Prostate gland (tissue), 2 donors: Measurements from ENCODE around the gene SLC47A1. TPM values are rescaled to one million over a fixed set of nuclear protein-coding genes. Genes with fewer than 3 reads are reported as not detected.
"Not testable (repeated sequence)": the region's sequence is repeated elsewhere in the genome, so short reads cannot be mapped to it uniquely, and the experiment has no call there.

Experiments used
- DNase-seq: peaks from one replicate; pipeline ENCODE4 v3.0.0-alpha.2; 2019; ENCODE audit warnings: low spot score
- H3K27ac ChIP-seq, 2 donors: fragments of 200-600 bp; sonication (generic); 2 replicates each; pipeline ENCODE4 v1.5.1; 2017 to 2019
- H3K27me3 ChIP-seq: fragments of 200-600 bp; sonication (generic); replicated peaks from 2 replicates; pipeline ENCODE4 v1.5.1; 2019; ENCODE audit not compliant: insufficient read depth
- H3K36me3 ChIP-seq, 2 donors: fragments of 200-600 bp; sonication (generic); 1 replicate in 1 of 2; 2 replicates in 1 of 2; pipeline versions ENCODE4 v1.5.1 to v1.8.1; 2017 to 2019
- H3K4me1 ChIP-seq: fragments of 200-600 bp; sonication (generic); replicated peaks from 2 replicates; pipeline ENCODE4 v1.5.1; 2019
- H3K4me3 ChIP-seq, 2 donors: fragments of 200-600 bp; sonication (generic); 2 replicates each; pipeline ENCODE4 v1.5.1; 2017 to 2019
- H3K9me3 ChIP-seq: fragments of 200-600 bp; sonication (generic); 2 replicates; pipeline ENCODE4 v1.5.1; 2017
- CTCF ChIP-seq, 4 experiments: fragments of 200-600 bp in 2 of 4; fragments of 450-650 bp in 2 of 4; sonication (generic) in 2 of 4; IDR thresholded peaks; 1 replicate in 3 of 4; 2 replicates in 1 of 4; pipeline ENCODE4 v1.5.1; 2016 to 2019; ENCODE audit warnings: antibody characterized with exemption in 4 of 4, mild to moderate bottlenecking in 2 of 4, moderate library complexity in 2 of 4
- POLR2A ChIP-seq: fragments of 450-650 bp; IDR thresholded peaks from one replicate; pipeline ENCODE4 v1.6.1; 2016; ENCODE audit warnings: antibody characterized with exemption, mild to moderate bottlenecking
- POLR2AphosphoS5 ChIP-seq: sonication (generic); formaldehyde crosslinking; IDR thresholded peaks from one replicate; pipeline ENCODE4 v1.6.1; 2017; ENCODE audit warnings: antibody characterized with exemption
- WGBS: methylation state at CpG from one replicate; pipeline ENCODE4 v1.1.5; 2018; 5-methylcytosine and 5-hydroxymethylcytosine counted together
- intact Hi-C: fragments of 100-400 bp; cut with DNase I; formaldehyde crosslinking; loops from one replicate; pipeline ENCODE4 v1.14.2; 2022
- total RNA-seq, 2 donors: library from RNA; depleted of rRNA; stranded (reverse); fragments of >200 nt; gene quantifications; one replicate each; pipeline ENCODE4 v1.1.0, GENCODE V29; 2016

Gene SLC47A1
- total RNA-seq, 2 donors from 2014 or later: 4.5 to 20.0 TPM

- no peak for TF ChIP-seq POLR2A
- no peak for TF ChIP-seq CTCF (IDR thresholded peaks at IDR 0.05)
- TF ChIP-seq POLR2AphosphoS5: no peak
- intact Hi-C loops: no loop called here
- WGBS: 83% methylated on average over 9 of the region's 9 CpGs
Observed at GRCh38 chr17:19523690-19524089, 10.0 kb upstream of the SLC47A1 start.

GRCh38 chr17:19526950-19527349 is 6.7 kb upstream of the SLC47A1 start:
- DNase-seq, H3K27me3 ChIP-seq, H3K36me3 ChIP-seq, intact Hi-C loops, H3K27ac ChIP-seq, H3K4me1 ChIP-seq, H3K4me3 ChIP-seq, H3K9me3 ChIP-seq: not testable (repeated sequence)
- 95% methylated on average over 4 of the region's 4 CpGs for WGBS

More at GRCh38 chr17:19523690-19524089, 10.0 kb upstream of the SLC47A1 start:
- Histone ChIP-seq H3K27ac (no peak overlapping the region), H3K9me3 (no peaks in the 10 kb centered on the region), H3K27me3 (no peaks in the 10 kb centered on the region), H3K4me1 (no peaks in the 10 kb centered on the region), H3K36me3 (no peaks in the 10 kb centered on the region), H3K4me3 (no peak overlapping the region)
- DNase-seq: no peak

- intact Hi-C loops: no loop called here
- Histone ChIP-seq H3K9me3 (no peaks in the 10 kb centered on the region), H3K36me3 (no peaks in the 10 kb centered on the region), H3K4me1 (no peaks in the 10 kb centered on the region), H3K27me3 (no peaks in the 10 kb centered on the region), H3K4me3 (no peak overlapping the region), H3K27ac (no peak overlapping the region)
- 92% methylated on average over 8 of the region's 8 CpGs for WGBS
- no peak for DNase-seq
- TF ChIP-seq POLR2AphosphoS5 (no peak), POLR2A (no peak), CTCF (IDR thresholded peaks at IDR 0.05) (no peak)
Observed at GRCh38 chr17:19531780-19532501, 1.7 kb upstream of the SLC47A1 start.

GRCh38 chr17:19533036-19533717 is 477 bp upstream of the SLC47A1 start:
- whole genome bisulfite sequencing: 46% methylated on average over 27 of the region's 30 CpGs
- no peak for DNase-seq
- H3K36me3 ChIP-seq: no peaks in the 10 kb centered on the region
- H3K4me3 ChIP-seq: peak overlapping the region; percentile 42 to 50
- H3K9me3 ChIP-seq: no peaks in the 10 kb centered on the region
- H3K4me1 ChIP-seq: no peaks in the 10 kb centered on the region
- TF ChIP-seq POLR2AphosphoS5 (no peak), POLR2A (no peak), CTCF (IDR thresholded peaks at IDR 0.05) (no peak)
- H3K27me3 ChIP-seq: no peaks in the 10 kb centered on the region
- intact Hi-C loops: no loop called here
- H3K27ac ChIP-seq: peak overlapping the region in 1 of 2 donors; percentile 53

GRCh38 chr17:19534562-19535149 is 1.0 kb downstream of the SLC47A1 start:
- intact Hi-C loops: no loop called here
- no peaks in the 10 kb centered on the region for H3K4me1 ChIP-seq
- no peak for TF ChIP-seq POLR2A
- TF ChIP-seq POLR2AphosphoS5: no peak
- no peak for TF ChIP-seq CTCF (IDR thresholded peaks at IDR 0.05)
- H3K36me3 ChIP-seq: no peaks in the 10 kb centered on the region
- H3K27ac ChIP-seq: no peak overlapping the region
- peak overlapping the region; percentile 42 to 50 for H3K4me3 ChIP-seq
- H3K9me3 ChIP-seq: no peaks in the 10 kb centered on the region
- H3K27me3 ChIP-seq: no peaks in the 10 kb centered on the region
- WGBS: 54% methylated on average over 19 of the region's 19 CpGs
- no peak for DNase-seq
